Prostate gland (tissue), 2 donors: Measurements from ENCODE around the gene GOLT1A. TPM values are rescaled to one million over a fixed set of nuclear protein-coding genes. Genes with fewer than 3 reads are reported as not detected.

Source experiments
- DNase-seq: peaks from one replicate; pipeline ENCODE4 v3.0.0-alpha.2; 2019; ENCODE audit warnings: low spot score
- H3K27ac ChIP-seq, 2 donors: fragments of 200-600 bp; sonication (generic); 2 replicates each; pipeline ENCODE4 v1.5.1; 2017 to 2019
- H3K27me3 ChIP-seq: fragments of 200-600 bp; sonication (generic); replicated peaks from 2 replicates; pipeline ENCODE4 v1.5.1; 2019; ENCODE audit not compliant: insufficient read depth
- H3K36me3 ChIP-seq, 2 donors: fragments of 200-600 bp; sonication (generic); 1 replicate in 1 of 2; 2 replicates in 1 of 2; pipeline versions ENCODE4 v1.5.1 to v1.8.1; 2017 to 2019
- H3K4me1 ChIP-seq: fragments of 200-600 bp; sonication (generic); replicated peaks from 2 replicates; pipeline ENCODE4 v1.5.1; 2019
- H3K4me3 ChIP-seq, 2 donors: fragments of 200-600 bp; sonication (generic); 2 replicates each; pipeline ENCODE4 v1.5.1; 2017 to 2019
- H3K9me3 ChIP-seq: fragments of 200-600 bp; sonication (generic); 2 replicates; pipeline ENCODE4 v1.5.1; 2017
- CTCF ChIP-seq, 4 experiments: fragments of 200-600 bp in 2 of 4; fragments of 450-650 bp in 2 of 4; sonication (generic) in 2 of 4; IDR thresholded peaks; 1 replicate in 3 of 4; 2 replicates in 1 of 4; pipeline ENCODE4 v1.5.1; 2016 to 2019; ENCODE audit warnings: antibody characterized with exemption in 4 of 4, mild to moderate bottlenecking in 2 of 4, moderate library complexity in 2 of 4
- POLR2A ChIP-seq: fragments of 450-650 bp; IDR thresholded peaks from one replicate; pipeline ENCODE4 v1.6.1; 2016; ENCODE audit warnings: antibody characterized with exemption, mild to moderate bottlenecking
- POLR2AphosphoS5 ChIP-seq: sonication (generic); formaldehyde crosslinking; IDR thresholded peaks from one replicate; pipeline ENCODE4 v1.6.1; 2017; ENCODE audit warnings: antibody characterized with exemption
- WGBS: methylation state at CpG from one replicate; pipeline ENCODE4 v1.1.5; 2018; 5-methylcytosine and 5-hydroxymethylcytosine counted together
- intact Hi-C: fragments of 100-400 bp; cut with DNase I; formaldehyde crosslinking; loops from one replicate; pipeline ENCODE4 v1.14.2; 2022
- total RNA-seq, 2 donors: library from RNA; depleted of rRNA; stranded (reverse); fragments of >200 nt; gene quantifications; one replicate each; pipeline ENCODE4 v1.1.0, GENCODE V29; 2016

GOLT1A gene
- total RNA-seq, 2 donors from 2014 or later: 3.0 to 3.6 TPM

GRCh38 chr1:204190212-204191211, 23.3 kb downstream of the GOLT1A start:
- WGBS: 22% methylated on average over 34 of the region's 44 CpGs
- intact Hi-C loops: no loop called here
- H3K36me3 ChIP-seq: no peaks in the 10 kb centered on the region
- no peak overlapping the region for H3K4me3 ChIP-seq
- no peak for DNase-seq
- no peaks in the 10 kb centered on the region for H3K27me3 ChIP-seq
- no peaks in the 10 kb centered on the region for H3K9me3 ChIP-seq
- TF ChIP-seq POLR2AphosphoS5 (peak; percentile 20), POLR2A (no peak)
- H3K27ac ChIP-seq: peak overlapping the region in 1 of 2 donors; percentile 49
- no peaks in the 10 kb centered on the region for H3K4me1 ChIP-seq

- Histone ChIP-seq H3K36me3 (no peaks in the 10 kb centered on the region), H3K27me3 (no peaks in the 10 kb centered on the region), H3K4me3 (no peak overlapping the region), H3K27ac (no peak overlapping the region), H3K4me1 (no peaks in the 10 kb centered on the region), H3K9me3 (no peaks in the 10 kb centered on the region)
- TF ChIP-seq POLR2AphosphoS5 (no peak), POLR2A (no peak), CTCF (IDR thresholded peaks at IDR 0.05) (no peak)
- WGBS: 93% methylated on average over 11 of the region's 11 CpGs
- DNase-seq: no peak
- intact Hi-C loops: no loop called here
Measured at GRCh38 chr1:204188959-204189639, 24.7 kb downstream of the GOLT1A start.

- Histone ChIP-seq H3K4me3 (no peak overlapping the region), H3K4me1 (no peaks in the 10 kb centered on the region), H3K36me3 (no peaks in the 10 kb centered on the region), H3K27me3 (no peaks in the 10 kb centered on the region), H3K27ac (no peak overlapping the region), H3K9me3 (no peaks in the 10 kb centered on the region)
- DNase-seq: no peak
- TF ChIP-seq POLR2A: no peak
- TF ChIP-seq POLR2AphosphoS5: no peak
- no peak for TF ChIP-seq CTCF (IDR thresholded peaks at IDR 0.05)
- 75% methylated on average over 10 of the region's 10 CpGs for WGBS
- intact Hi-C loops: no loop called here
Measured at GRCh38 chr1:204186597-204186996, 27.2 kb downstream of the GOLT1A start.

GRCh38 chr1:204181116-204181515, 32.7 kb downstream of the GOLT1A start:
- 81% methylated on average over 1 of the region's 1 CpG for WGBS
- no peaks in the 10 kb centered on the region for H3K27me3 ChIP-seq
- no peak for DNase-seq
- no peaks in the 10 kb centered on the region for H3K36me3 ChIP-seq
- no peak overlapping the region for H3K4me3 ChIP-seq
- TF ChIP-seq POLR2AphosphoS5 (no peak), CTCF (IDR thresholded peaks at IDR 0.05) (no peak), POLR2A (no peak)
- no peak overlapping the region for H3K27ac ChIP-seq
- no peaks in the 10 kb centered on the region for H3K4me1 ChIP-seq
- intact Hi-C loops: no loop called here
- H3K9me3 ChIP-seq: no peaks in the 10 kb centered on the region

- no peak overlapping the region for H3K27ac ChIP-seq
- H3K4me1 ChIP-seq: no peaks in the 10 kb centered on the region
- H3K27me3 ChIP-seq: no peaks in the 10 kb centered on the region
- DNase-seq: no peak
- no peak overlapping the region for H3K4me3 ChIP-seq
- TF ChIP-seq CTCF (IDR thresholded peaks at IDR 0.05) (no peak), POLR2A (no peak), POLR2AphosphoS5 (no peak)
- intact Hi-C loops: no loop called here
- no peaks in the 10 kb centered on the region for H3K9me3 ChIP-seq
- no peaks in the 10 kb centered on the region for H3K36me3 ChIP-seq
- 90% methylated on average over 6 of the region's 6 CpGs for WGBS
Measured at GRCh38 chr1:204180133-204180532, 33.7 kb downstream of the GOLT1A start.
